HepG2 (cell line): ENCODE results near the gene KLHL3.

Experiments used
- CBX5 ChIP-seq: sonication (generic); formaldehyde crosslinking; IDR thresholded peaks from 2 replicates; pipeline ENCODE4 v1.4.0; 2020; ENCODE audit warnings: missing genetic modification reagents, borderline replicate concordance
- CEBPG ChIP-seq: IDR thresholded peaks from 2 replicates; pipeline ENCODE4 v1.6.1; 2016
- EEA1 ChIP-seq: sonication (generic); formaldehyde crosslinking; IDR thresholded peaks from 2 replicates; pipeline ENCODE4 v1.5.1; 2020; ENCODE audit warnings: mild to moderate bottlenecking, missing genetic modification reagents, borderline replicate concordance
- EZH2 ChIP-seq: conservative IDR thresholded peaks from 2 replicates; pipeline ENCODE4 v1.6.1; 2012; ENCODE audit warnings: mild to moderate bottlenecking, low read depth, low read length, moderate library complexity
- GABPA ChIP-seq, 2 experiments: IDR thresholded peaks; 2 replicates each; pipeline ENCODE4 v1.6.1; 2011 to 2016; ENCODE audit warnings: low read depth in 2 of 2, low read length in 1 of 2, missing biosample characterization in 1 of 2, missing genetic modification characterization in 1 of 2
- NBN ChIP-seq: fragments of 450-650 bp; conservative IDR thresholded peaks from 2 replicates; pipeline ENCODE4 v1.6.1; 2017
- NR2F6 ChIP-seq, 2 experiments: IDR thresholded peaks; 2 replicates each; pipeline ENCODE4 v1.6.1; 2016; ENCODE audit warnings: antibody characterized with exemption in 1 of 2, mild to moderate bottlenecking in 1 of 2
- POLR2A ChIP-seq, 2 experiments: IDR thresholded peaks; 2 replicates each; pipeline ENCODE4 v1.6.1; 2011; ENCODE audit warnings: low read depth in 2 of 2, low read length in 2 of 2, mild to moderate bottlenecking in 1 of 2, moderate library complexity in 1 of 2; ENCODE audit not compliant: insufficient read depth in 1 of 2
- POLR2AphosphoS5 ChIP-seq: IDR thresholded peaks from 2 replicates; pipeline ENCODE4 v1.6.1; 2012; ENCODE audit warnings: low read depth, low read length
- SMC3 ChIP-seq: IDR thresholded peaks from 2 replicates; pipeline ENCODE4 v1.6.1; 2011; ENCODE audit warnings: low read length, improper control_type of control experiment
- ZNF263 ChIP-seq: sonication (generic); formaldehyde crosslinking; IDR thresholded peaks from 2 replicates; pipeline ENCODE4 v1.4.0; 2020; ENCODE audit warnings: missing genetic modification reagents
- ZNF749 ChIP-seq: sonication (generic); formaldehyde crosslinking; IDR thresholded peaks from 2 replicates; pipeline ENCODE4 v1.8.0; 2022; ENCODE audit warnings: mild to moderate bottlenecking, missing genetic modification reagents, moderate library complexity, borderline replicate concordance

DNA sequence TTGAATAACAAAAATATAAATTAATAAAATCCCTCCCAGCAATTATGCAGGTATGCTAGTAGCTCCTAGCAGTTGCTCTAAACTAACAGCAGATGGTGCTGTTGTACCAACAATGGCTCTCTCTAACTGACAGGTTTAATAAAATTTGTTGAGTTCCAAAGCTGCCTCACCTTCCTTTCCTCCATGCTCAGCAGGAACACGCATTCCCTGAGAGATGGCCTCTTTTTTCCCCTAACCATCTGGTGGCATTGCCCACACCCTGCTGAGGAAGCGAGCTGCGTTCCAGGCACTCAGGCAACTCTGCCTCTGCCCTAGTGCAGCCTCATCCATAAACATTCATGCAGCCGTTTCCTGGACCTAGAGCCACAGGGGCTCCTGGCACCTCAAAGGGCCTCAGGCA is 106.2 kb downstream of the KLHL3 start:
- no peak for TF ChIP-seq EEA1
- TF ChIP-seq POLR2AphosphoS5, result no peak
- no peak for TF ChIP-seq CBX5
- no peak for TF ChIP-seq ZNF749 (CRISPR knock-in tag)
- no peak for TF ChIP-seq EZH2
- TF ChIP-seq GABPA (IDR thresholded peaks at IDR 0.05; ENCODE audit: low read depth, low read length), result no peak
- no peak for TF ChIP-seq GABPA (CRISPR knock-in tag; IDR thresholded peaks at IDR 0.05; ENCODE audit: low read depth)
- TF ChIP-seq ZNF263 (CRISPR knock-in tag), result no peak
- TF ChIP-seq CEBPG, result no peak
- TF ChIP-seq POLR2A (IDR thresholded peaks at IDR 0.05; ENCODE audit: insufficient read depth in 1 of 2, low read depth in 2 of 2, low read length in 2 of 2), result no peak
- TF ChIP-seq NBN, result no peak
- peak; percentile 77 for TF ChIP-seq SMC3
- no peak for TF ChIP-seq NR2F6 (IDR thresholded peaks at IDR 0.05)
- TF ChIP-seq NR2F6 (CRISPR knock-in tag; IDR thresholded peaks at IDR 0.05), result no peak
